Dendritic cell treated with granulocyte-macrophage colony-stimulating factor and Interleukin-4, amounts not matched to agents 40 ng/mL and 50 ng/mL, for 4 days (primary cell): ENCODE results near the gene MAN2A2.

Experiments used
- H3K27ac Mint-ChIP-seq: one replicate; pipeline ENCODE4 v1.8.0; 2022; ENCODE audit warnings: mild to moderate bottlenecking, mixed read lengths
- H3K27me3 Mint-ChIP-seq: one replicate; pipeline ENCODE4 v1.8.0; 2022; ENCODE audit warnings: mild to moderate bottlenecking, mixed read lengths
- H3K36me3 Mint-ChIP-seq: one replicate; pipeline ENCODE4 v1.8.0; 2022; ENCODE audit warnings: low read depth, mixed read lengths
- H3K4me1 Mint-ChIP-seq: one replicate; pipeline ENCODE4 v1.8.0; 2022; ENCODE audit warnings: low read depth, mixed read lengths
- H3K4me3 Mint-ChIP-seq: one replicate; pipeline ENCODE4 v1.8.0; 2022; ENCODE audit warnings: mild to moderate bottlenecking, moderate library complexity, mixed read lengths
- H3K9me3 Mint-ChIP-seq: one replicate; pipeline ENCODE4 v1.8.0; 2022; ENCODE audit warnings: mixed read lengths
- intact Hi-C: fragments of 100-400 bp; cut with micrococcal nuclease; formaldehyde crosslinking; loops from one replicate; pipeline ENCODE4 v1.15.0; 2022

MAN2A2 gene

GRCh38 chr15:90934256-90934948, 31.3 kb downstream of the MAN2A2 start:
- Mint-ChIP-seq H3K4me3 (peak overlapping the region; percentile 94), H3K36me3 (peaks cover 31% of the 10 kb centered on the region), H3K9me3 (no peaks in the 10 kb centered on the region), H3K27me3 (no peaks in the 10 kb centered on the region), H3K27ac (peak overlapping the region; percentile 90), H3K4me1 (peaks cover 57% of the 10 kb centered on the region)
- intact Hi-C loops = loop anchor here (2.0 to 10.0 kb wide), 2 partner anchors 32 to 50 kb away; partner anchors contain the start of genes FES and MAN2A2

GRCh38 chr15:90934949-90935751, 32.0 kb downstream of the MAN2A2 start, which contains the start of gene UNC45A:
TSS of gene UNC45A (plus strand) at chr15:90935285. CDS start at chr15:90935325, 40 bp downstream.
- Mint-ChIP-seq H3K36me3 (peaks cover 38% of the 10 kb centered on the region), H3K9me3 (no peaks in the 10 kb centered on the region), H3K27me3 (no peaks in the 10 kb centered on the region), H3K27ac (peak within 1 kb of the TSS; percentile 90), H3K4me1 (peaks cover 51% of the 10 kb centered on the region), H3K4me3 (peak within 1 kb of the TSS; percentile 94)
- intact Hi-C loops = loop anchor here (2.0 to 10.0 kb wide), 2 partner anchors 32 to 50 kb away; partner anchors contain the start of genes FES and MAN2A2

- Mint-ChIP-seq H3K27me3 (no peaks in the 10 kb centered on the region), H3K36me3 (peaks cover 55% of the 10 kb centered on the region), H3K4me1 (peaks cover 36% of the 10 kb centered on the region), H3K4me3 (no peak overlapping the region), H3K27ac (no peak overlapping the region), H3K9me3 (no peaks in the 10 kb centered on the region)
- intact Hi-C loops = loop anchor here (10.0 kb wide), 1 partner anchor 52 kb away; the partner anchor contains the start of gene FES
Measured at GRCh38 chr15:90936823-90937222, 33.7 kb downstream of the MAN2A2 start.

GRCh38 chr15:90938261-90938660, 35.2 kb downstream of the MAN2A2 start:
- H3K36me3 Mint-ChIP-seq = peaks cover 69% of the 10 kb centered on the region
- H3K4me3 Mint-ChIP-seq = no peak overlapping the region
- no peaks in the 10 kb centered on the region for H3K9me3 Mint-ChIP-seq
- no peak overlapping the region for H3K27ac Mint-ChIP-seq
- intact Hi-C loops = loop anchor here (10.0 kb wide), 1 partner anchor 53 kb away; the partner anchor contains the start of gene FES
- peaks cover 29% of the 10 kb centered on the region for H3K4me1 Mint-ChIP-seq
- H3K27me3 Mint-ChIP-seq = no peaks in the 10 kb centered on the region

- Mint-ChIP-seq H3K4me1 (peaks cover 20% of the 10 kb centered on the region), H3K9me3 (no peaks in the 10 kb centered on the region), H3K27me3 (no peaks in the 10 kb centered on the region), H3K36me3 (peaks cover 84% of the 10 kb centered on the region), H3K4me3 (no peak overlapping the region), H3K27ac (no peak overlapping the region)
- intact Hi-C loops = loop anchor here (10.0 kb wide), 1 partner anchor 55 kb away; the partner anchor contains the start of gene FES
Measured at GRCh38 chr15:90939756-90940155, 36.7 kb downstream of the MAN2A2 start.

GRCh38 chr15:90941038-90941437, 37.9 kb downstream of the MAN2A2 start:
- no peaks in the 10 kb centered on the region for H3K27me3 Mint-ChIP-seq
- no peak overlapping the region for H3K4me3 Mint-ChIP-seq
- intact Hi-C loops = no loop called here
- H3K27ac Mint-ChIP-seq = no peak overlapping the region
- H3K4me1 Mint-ChIP-seq = peaks cover 12% of the 10 kb centered on the region
- H3K9me3 Mint-ChIP-seq = no peaks in the 10 kb centered on the region
- H3K36me3 Mint-ChIP-seq = peaks cover 87% of the 10 kb centered on the region

- H3K27me3 Mint-ChIP-seq = no peaks in the 10 kb centered on the region
- H3K27ac Mint-ChIP-seq = no peak overlapping the region
- peaks cover 6% of the 10 kb centered on the region for H3K4me1 Mint-ChIP-seq
- peaks cover 96% of the 10 kb centered on the region for H3K36me3 Mint-ChIP-seq
- H3K9me3 Mint-ChIP-seq = no peaks in the 10 kb centered on the region
- H3K4me3 Mint-ChIP-seq = no peak overlapping the region
- intact Hi-C loops = no loop called here
Measured at GRCh38 chr15:90942354-90943120, 39.4 kb downstream of the MAN2A2 start.

- intact Hi-C loops = no loop called here
- H3K9me3 Mint-ChIP-seq = no peaks in the 10 kb centered on the region
- H3K27ac Mint-ChIP-seq = no peak overlapping the region
- peaks cover 29% of the 10 kb centered on the region for H3K4me1 Mint-ChIP-seq
- no peaks in the 10 kb centered on the region for H3K27me3 Mint-ChIP-seq
- no peak overlapping the region for H3K4me3 Mint-ChIP-seq
- H3K36me3 Mint-ChIP-seq = peaks cover 100% of the 10 kb centered on the region
Measured at GRCh38 chr15:90945091-90945490, 42.0 kb downstream of the MAN2A2 start.

- Mint-ChIP-seq H3K9me3 (no peaks in the 10 kb centered on the region), H3K4me1 (peaks cover 29% of the 10 kb centered on the region)
- intact Hi-C loops = no loop called here
Measured at GRCh38 chr15:90946538-90946937, 43.4 kb downstream of the MAN2A2 start.

GRCh38 chr15:90946941-90947576, 44.0 kb downstream of the MAN2A2 start:
- Mint-ChIP-seq H3K36me3 (peaks cover 99% of the 10 kb centered on the region), H3K27me3 (no peaks in the 10 kb centered on the region), H3K27ac (no peak overlapping the region), H3K4me1 (peaks cover 29% of the 10 kb centered on the region), H3K9me3 (no peaks in the 10 kb centered on the region), H3K4me3 (no peak overlapping the region)
- intact Hi-C loops = no loop called here

More at GRCh38 chr15:90946538-90946937, 43.4 kb downstream of the MAN2A2 start:
- H3K27ac Mint-ChIP-seq = no peak overlapping the region
- H3K27me3 Mint-ChIP-seq = no peaks in the 10 kb centered on the region
- H3K4me3 Mint-ChIP-seq = no peak overlapping the region
- H3K36me3 Mint-ChIP-seq = peaks cover 99% of the 10 kb centered on the region

- Mint-ChIP-seq H3K36me3 (peaks cover 99% of the 10 kb centered on the region), H3K4me1 (peaks cover 29% of the 10 kb centered on the region), H3K27me3 (no peaks in the 10 kb centered on the region), H3K4me3 (no peak overlapping the region), H3K27ac (no peak overlapping the region), H3K9me3 (no peaks in the 10 kb centered on the region)
- intact Hi-C loops = no loop called here
Measured at GRCh38 chr15:90947577-90948357, 44.7 kb downstream of the MAN2A2 start.

- H3K27ac Mint-ChIP-seq = peak overlapping the region; percentile 8
- no peaks in the 10 kb centered on the region for H3K27me3 Mint-ChIP-seq
- H3K4me1 Mint-ChIP-seq = peaks cover 29% of the 10 kb centered on the region
- H3K36me3 Mint-ChIP-seq = peaks cover 99% of the 10 kb centered on the region
- intact Hi-C loops = no loop called here
- H3K4me3 Mint-ChIP-seq = no peak overlapping the region
- H3K9me3 Mint-ChIP-seq = no peaks in the 10 kb centered on the region
Measured at GRCh38 chr15:90948506-90948905, 45.4 kb downstream of the MAN2A2 start.
